Measurements from ENCODE around the gene STUB1. TPM values are rescaled to one million over a fixed set of nuclear protein-coding genes. Genes with fewer than 3 reads are reported as not detected.

STUB1 gene
- total RNA-seq, 1 experiment from 2014 or later: 111 TPM

DNA sequence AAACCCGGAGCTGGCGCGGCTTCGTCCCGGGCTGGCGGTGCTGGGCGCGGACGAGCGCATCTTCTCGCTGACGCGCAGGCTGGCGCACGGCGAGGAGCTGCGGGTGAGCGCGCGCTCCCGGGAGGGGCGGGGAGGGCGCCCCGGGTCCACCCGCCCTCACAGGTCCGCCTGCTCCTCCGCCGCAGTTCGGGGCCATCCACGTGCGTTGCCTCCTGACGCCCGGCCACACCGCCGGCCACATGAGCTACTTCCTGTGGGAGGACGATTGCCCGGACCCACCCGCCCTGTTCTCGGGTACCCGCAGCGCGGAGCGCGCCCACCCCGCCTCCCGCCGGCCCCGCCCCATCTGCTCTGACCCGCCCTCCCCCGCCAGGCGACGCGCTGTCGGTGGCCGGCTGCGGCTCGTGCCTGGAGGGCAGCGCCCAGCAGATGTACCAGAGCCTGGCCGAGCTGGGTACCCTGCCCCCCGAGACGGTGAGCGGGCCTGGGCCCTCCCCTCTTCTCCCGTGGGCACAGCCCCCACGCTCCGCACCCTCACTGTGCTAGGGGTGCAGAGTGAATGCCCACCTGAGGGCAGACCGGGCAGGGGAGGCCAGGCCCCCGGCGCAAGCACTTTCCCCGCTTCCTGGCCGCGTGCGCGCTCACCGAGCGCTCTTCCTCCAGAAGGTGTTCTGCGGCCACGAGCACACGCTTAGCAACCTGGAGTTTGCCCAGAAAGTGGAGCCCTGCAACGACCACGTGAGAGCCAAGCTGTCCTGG is 48.1 kb downstream of the STUB1 start:
- intact Hi-C loops (cut with micrococcal nuclease): loop anchor here (1.0 kb wide), 1 partner anchor 57 kb away; no protein-coding TSS in a partner anchor
- DNase-seq (ENCODE audit: low read depth, low spot score) (peak; percentile 86), ATAC-seq (peak; percentile 55)
- ChIA-PET CTCF (interaction anchor here (0.9 to 3.0 kb wide), 6 partner anchors 9 to 21 kb away, joined by 3 to 20 read pairs (median 8); partner anchors contain the start of genes CIAO3 and METRN), POLR2A (interaction anchor here (0.8 to 3.5 kb wide), 7 partner anchors 8 to 316 kb away, joined by 3 to 12 read pairs (median 4); partner anchors contain the start of genes CIAO3, METRN and MSLN), RAD21 (ENCODE audit: low non-redundant PET in 1 of 2, low total read pairs in 2 of 2, uncharacterized antibody in 2 of 2, unreplicated experiment in 2 of 2) (interaction anchor here in 1 of 2 experiments (0.9 kb wide), 1 partner anchor 12 kb away, joined by 3 read pairs; no protein-coding TSS in a partner anchor)
- no TSS peak for BruUV-seq (replicated peaks)
- Histone ChIP-seq H3K4me2 (ENCODE audit: low read length) (peak overlapping the region; percentile 99), H2AFZ (ENCODE audit: low read depth, low read length, poor library complexity, severe bottlenecking) (no peak overlapping the region), H3K36me3 (ENCODE audit: control insufficient read depth in 1 of 2, insufficient read depth in 2 of 2, low read length in 2 of 2) (no peaks in the 10 kb centered on the region; a peak in 1 of 4 replicates), H3K9ac (ENCODE audit: low read length) (peak overlapping the region; percentile 98), H4K20me1 (ENCODE audit: insufficient read depth) (no peaks in the 10 kb centered on the region), H3K9me3 (ENCODE audit: control insufficient read depth in 1 of 2, insufficient read depth in 1 of 2, low read depth in 1 of 2, low read length in 2 of 2) (no peaks in the 10 kb centered on the region), H3K9me2 (ENCODE audit: insufficient read depth) (no peaks in the 10 kb centered on the region), H3K79me2 (ENCODE audit: insufficient read depth, low read length) (peaks cover 19% of the 10 kb centered on the region; the same call in 1 of the 2 replicates), H3K27ac (ENCODE audit: low read depth, low read length) (peak overlapping the region; percentile 96), H3K4me3 (replicated peaks in 1 of 2; ENCODE audit: low read depth in 1 of 2, low read length in 2 of 2) (peak overlapping the region; percentile 80 to 89), H3K4me1 (ENCODE audit: control insufficient read depth in 1 of 2, insufficient read depth in 2 of 2, low read length in 2 of 2) (peaks cover 5 to 31% of the 10 kb centered on the region in 2 experiments; a peak in 3 of 4 replicates), H3K27me3 (ENCODE audit: insufficient read depth, low read length) (no peaks in the 10 kb centered on the region)
- TF ChIP-seq SP1 (IDR thresholded peaks at IDR 0.05; ENCODE audit: low read depth): no peak
- TF ChIP-seq POLR2A (IDR thresholded peaks at IDR 0.05; ENCODE audit: borderline replicate concordance, extremely low read depth, insufficient read depth, insufficient read length): peak; percentile 71
- no peak for TF ChIP-seq EZH2 (IDR thresholded peaks at IDR 0.05)
- peak; percentile 35; the same call in 1 of the 2 replicates for TF ChIP-seq ZFX (IDR thresholded peaks at IDR 0.05)
- TF ChIP-seq POLR2AphosphoS5 (IDR thresholded peaks at IDR 0.05; ENCODE audit: low read depth, low read length): peak; percentile 63
- TF ChIP-seq CEBPB (IDR thresholded peaks at IDR 0.05; ENCODE audit: low read depth): no peak
- TF ChIP-seq, protein P1, sequence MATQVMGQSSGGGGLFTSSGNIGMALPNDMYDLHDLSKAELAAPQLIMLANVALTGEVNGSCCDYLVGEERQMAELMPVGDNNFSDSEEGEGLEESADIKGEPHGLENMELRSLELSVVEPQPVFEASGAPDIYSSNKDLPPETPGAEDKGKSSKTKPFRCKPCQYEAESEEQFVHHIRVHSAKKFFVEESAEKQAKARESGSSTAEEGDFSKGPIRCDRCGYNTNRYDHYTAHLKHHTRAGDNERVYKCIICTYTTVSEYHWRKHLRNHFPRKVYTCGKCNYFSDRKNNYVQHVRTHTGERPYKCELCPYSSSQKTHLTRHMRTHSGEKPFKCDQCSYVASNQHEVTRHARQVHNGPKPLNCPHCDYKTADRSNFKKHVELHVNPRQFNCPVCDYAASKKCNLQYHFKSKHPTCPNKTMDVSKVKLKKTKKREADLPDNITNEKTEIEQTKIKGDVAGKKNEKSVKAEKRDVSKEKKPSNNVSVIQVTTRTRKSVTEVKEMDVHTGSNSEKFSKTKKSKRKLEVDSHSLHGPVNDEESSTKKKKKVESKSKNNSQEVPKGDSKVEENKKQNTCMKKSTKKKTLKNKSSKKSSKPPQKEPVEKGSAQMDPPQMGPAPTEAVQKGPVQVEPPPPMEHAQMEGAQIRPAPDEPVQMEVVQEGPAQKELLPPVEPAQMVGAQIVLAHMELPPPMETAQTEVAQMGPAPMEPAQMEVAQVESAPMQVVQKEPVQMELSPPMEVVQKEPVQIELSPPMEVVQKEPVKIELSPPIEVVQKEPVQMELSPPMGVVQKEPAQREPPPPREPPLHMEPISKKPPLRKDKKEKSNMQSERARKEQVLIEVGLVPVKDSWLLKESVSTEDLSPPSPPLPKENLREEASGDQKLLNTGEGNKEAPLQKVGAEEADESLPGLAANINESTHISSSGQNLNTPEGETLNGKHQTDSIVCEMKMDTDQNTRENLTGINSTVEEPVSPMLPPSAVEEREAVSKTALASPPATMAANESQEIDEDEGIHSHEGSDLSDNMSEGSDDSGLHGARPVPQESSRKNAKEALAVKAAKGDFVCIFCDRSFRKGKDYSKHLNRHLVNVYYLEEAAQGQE (IDR thresholded peaks at IDR 0.05; ENCODE audit: low read depth): no peak
- TF ChIP-seq, protein P2, sequence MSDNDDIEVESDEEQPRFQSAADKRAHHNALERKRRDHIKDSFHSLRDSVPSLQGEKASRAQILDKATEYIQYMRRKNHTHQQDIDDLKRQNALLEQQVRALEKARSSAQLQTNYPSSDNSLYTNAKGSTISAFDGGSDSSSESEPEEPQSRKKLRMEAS (IDR thresholded peaks at IDR 0.05): no peak
